ENCODE results near the gene EXOG. TPM values are rescaled to one million over a fixed set of nuclear protein-coding genes. Genes with fewer than 3 reads are reported as not detected.

The EXOG gene
- total RNA-seq, 1 experiment from 2014 or later = 8.3 TPM

DNA sequence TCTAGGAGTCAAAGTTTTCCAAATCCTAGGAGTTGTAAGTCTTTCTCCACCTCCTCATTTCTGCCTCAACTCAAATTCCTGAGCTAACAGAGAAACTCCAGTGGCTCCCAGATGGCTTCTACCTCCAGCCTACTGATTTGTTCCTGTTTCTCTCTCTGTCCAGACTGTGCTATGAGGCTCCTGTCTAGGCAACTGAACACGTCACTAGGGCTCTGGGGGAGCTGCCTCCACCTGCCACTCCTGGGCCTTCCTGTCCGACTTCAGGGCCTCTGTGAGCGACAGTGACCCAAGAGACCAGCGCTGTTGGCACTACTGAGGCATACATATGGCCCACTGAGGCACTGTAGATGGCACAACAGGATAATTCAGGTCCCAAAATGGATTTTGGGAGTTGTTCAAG is 71.4 kb downstream of the EXOG start (continued):
- TF ChIP-seq, protein P1, sequence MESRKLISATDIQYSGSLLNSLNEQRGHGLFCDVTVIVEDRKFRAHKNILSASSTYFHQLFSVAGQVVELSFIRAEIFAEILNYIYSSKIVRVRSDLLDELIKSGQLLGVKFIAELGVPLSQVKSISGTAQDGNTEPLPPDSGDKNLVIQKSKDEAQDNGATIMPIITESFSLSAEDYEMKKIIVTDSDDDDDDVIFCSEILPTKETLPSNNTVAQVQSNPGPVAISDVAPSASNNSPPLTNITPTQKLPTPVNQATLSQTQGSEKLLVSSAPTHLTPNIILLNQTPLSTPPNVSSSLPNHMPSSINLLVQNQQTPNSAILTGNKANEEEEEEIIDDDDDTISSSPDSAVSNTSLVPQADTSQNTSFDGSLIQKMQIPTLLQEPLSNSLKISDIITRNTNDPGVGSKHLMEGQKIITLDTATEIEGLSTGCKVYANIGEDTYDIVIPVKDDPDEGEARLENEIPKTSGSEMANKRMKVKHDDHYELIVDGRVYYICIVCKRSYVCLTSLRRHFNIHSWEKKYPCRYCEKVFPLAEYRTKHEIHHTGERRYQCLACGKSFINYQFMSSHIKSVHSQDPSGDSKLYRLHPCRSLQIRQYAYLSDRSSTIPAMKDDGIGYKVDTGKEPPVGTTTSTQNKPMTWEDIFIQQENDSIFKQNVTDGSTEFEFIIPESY (IDR thresholded peaks at IDR 0.05; ENCODE audit: extremely low read depth, insufficient replicate concordance, low read length) = no peak
- no peak for TF ChIP-seq POLR2AphosphoS5 (IDR thresholded peaks at IDR 0.05; ENCODE audit: low read depth, low read length)
- no peak for TF ChIP-seq EZH2 (IDR thresholded peaks at IDR 0.05)
- TF ChIP-seq, protein P2, sequence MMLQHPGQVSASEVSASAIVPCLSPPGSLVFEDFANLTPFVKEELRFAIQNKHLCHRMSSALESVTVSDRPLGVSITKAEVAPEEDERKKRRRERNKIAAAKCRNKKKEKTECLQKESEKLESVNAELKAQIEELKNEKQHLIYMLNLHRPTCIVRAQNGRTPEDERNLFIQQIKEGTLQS (IDR thresholded peaks at IDR 0.05) = no peak

GRCh38 chr3:38573111-38573510 is 77.0 kb downstream of the EXOG start:
- 0 out of 4 replicates have a peak, but pooled peaks cover 0 to 3% of the 10 kb centered on the region in 2 experiments for H3K9me3 ChIP-seq (ENCODE audit: control insufficient read depth in 1 of 2, insufficient read depth in 1 of 2, low read depth in 1 of 2, low read length in 2 of 2)

More at GRCh38 chr3:38573111-38573510, 77.0 kb downstream of the EXOG start:
- no peak overlapping the region for H3K4me3 ChIP-seq (replicated peaks in 1 of 2; ENCODE audit: low read depth in 1 of 2, low read length in 2 of 2)
- no peaks in the 10 kb centered on the region for H3K4me1 ChIP-seq (ENCODE audit: control insufficient read depth in 1 of 2, insufficient read depth in 2 of 2, low read length in 2 of 2)
- H3K79me2 ChIP-seq (ENCODE audit: insufficient read depth, low read length) = no peaks in the 10 kb centered on the region
- H3K27ac ChIP-seq (ENCODE audit: low read depth, low read length) = no peak overlapping the region
- RAD21 ChIA-PET (ENCODE audit: low non-redundant PET in 1 of 2, low total read pairs in 2 of 2, uncharacterized antibody in 2 of 2, unreplicated experiment in 2 of 2) = no interaction called here
- no peak overlapping the region for H2AFZ ChIP-seq (ENCODE audit: low read depth, low read length, poor library complexity, severe bottlenecking)
- no peak for ATAC-seq
- POLR2A ChIA-PET = no interaction called here
- CTCF ChIA-PET = no interaction called here
- no peaks in the 10 kb centered on the region for H4K20me1 ChIP-seq (ENCODE audit: insufficient read depth)
- BruUV-seq (replicated peaks) = no TSS peak
- H3K36me3 ChIP-seq (ENCODE audit: control insufficient read depth in 1 of 2, insufficient read depth in 2 of 2, low read length in 2 of 2) = no peaks in the 10 kb centered on the region
- no peak for DNase-seq (ENCODE audit: low read depth, low spot score)
- intact Hi-C loops (cut with micrococcal nuclease) = no loop called here
- no peak overlapping the region for H3K9ac ChIP-seq (ENCODE audit: low read length)
- no peak overlapping the region for H3K4me2 ChIP-seq (ENCODE audit: low read length)
- TF ChIP-seq EZH2phosphoT487 (IDR thresholded peaks at IDR 0.05; ENCODE audit: borderline replicate concordance) (no peak), CBX3 (IDR thresholded peaks at IDR 0.05; ENCODE audit: low read depth) (no peak), RAD21 (IDR thresholded peaks at IDR 0.05; ENCODE audit: low read depth) (no peak), CEBPB (IDR thresholded peaks at IDR 0.05; ENCODE audit: low read depth) (no peak), YY1 (IDR thresholded peaks at IDR 0.05; ENCODE audit: extremely low read depth, insufficient replicate concordance, low read depth, low read length) (no peak), ZNF274 (IDR thresholded peaks at IDR 0.05; ENCODE audit: low read depth, low read length) (no peak), SIN3A (IDR thresholded peaks at IDR 0.05; ENCODE audit: low read depth) (no peak), JUND (IDR thresholded peaks at IDR 0.05) (no peak), CTCF (IDR thresholded peaks at IDR 0.05 in 2 of 3, conservative IDR thresholded peaks at IDR 0.05 in 1 of 3; ENCODE audit: borderline replicate concordance in 1 of 3, insufficient read depth in 1 of 3, low read depth in 2 of 3, low read length in 2 of 3) (no peak)
- TF ChIP-seq, protein P1 (IDR thresholded peaks at IDR 0.05; ENCODE audit: extremely low read depth, insufficient replicate concordance, low read length) = no peak
- no peaks in the 10 kb centered on the region for H3K9me2 ChIP-seq (ENCODE audit: insufficient read depth)
- no peaks in the 10 kb centered on the region for H3K27me3 ChIP-seq (ENCODE audit: insufficient read depth, low read length)
